Left kidney (tissue), 8 donors: ENCODE measurements around the gene CD24. TPM values are rescaled to one million over a fixed set of nuclear protein-coding genes. Genes with fewer than 3 reads are reported as not detected.
A peak's percentile ranks its signal among the peaks of the same experiment; 100 is the strongest.
"Not testable (repeated sequence)": the region's sequence is repeated elsewhere in the genome, so short reads cannot be mapped to it uniquely, and the experiment has no call there.

Source experiments
- DNase-seq: peaks from one replicate; pipeline ENCODE4 v3.0.0-alpha.2; 2013
- long read RNA-seq, 8 donors: transcript quantifications; one replicate each; lab custom pipeline, GENCODE V29; 2026
- polyA plus RNA-seq: library from polyadenylated mRNA; unstranded; fragments of 120-200 nt; gene quantifications from one replicate; pipeline ENCODE4 v1.2.1, GENCODE V29; 2013; ENCODE audit not compliant: insufficient read length

CD24 gene
- polyA plus RNA-seq, result 1,102 TPM
- long read RNA-seq, donor 1, transcript CD24-201 (2 exons, 2,180 nt), result major isoform, 509 of 540 reads
- long read RNA-seq, donor 1, transcript CD24-204 (3 exons, 2,513 nt), result minor isoform, 22 of 540 reads
- long read RNA-seq, donor 1, partial matches to known transcripts, result 0 of 540 reads
- long read RNA-seq, donor 1, other reads (novel, unspliced or antisense), result 5 of 540 reads
- long read RNA-seq, donor 2, transcript CD24-202 (3 exons, 802 nt), result minor isoform, 5 of 395 reads
- long read RNA-seq, donor 2, transcript CD24-204 (3 exons, 2,513 nt), result minor isoform, 14 of 395 reads
- long read RNA-seq, donor 2, transcript CD24-201 (2 exons, 2,180 nt), result major isoform, 374 of 395 reads
- long read RNA-seq, donor 2, partial matches to known transcripts, result 0 of 395 reads
- long read RNA-seq, donor 2, other reads (novel, unspliced or antisense), result 0 of 395 reads
- long read RNA-seq, donor 3, transcript CD24-201 (2 exons, 2,180 nt), result major isoform, 338 of 351 reads
- long read RNA-seq, donor 3, transcript CD24-204 (3 exons, 2,513 nt), result minor isoform, 11 of 351 reads
- long read RNA-seq, donor 3, partial matches to known transcripts, result 0 of 351 reads
- long read RNA-seq, donor 3, other reads (novel, unspliced or antisense), result 0 of 351 reads
- long read RNA-seq, donor 4, transcript CD24-201 (2 exons, 2,180 nt), result major isoform, 24 of 25 reads
- long read RNA-seq, donor 4, partial matches to known transcripts, result 0 of 25 reads
- long read RNA-seq, donor 4, other reads (novel, unspliced or antisense), result 0 of 25 reads
- long read RNA-seq, donor 5, transcript CD24-204 (3 exons, 2,513 nt), result minor isoform, 24 of 479 reads
- long read RNA-seq, donor 5, transcript CD24-201 (2 exons, 2,180 nt), result major isoform, 451 of 479 reads
- long read RNA-seq, donor 5, partial matches to known transcripts, result 0 of 479 reads
- long read RNA-seq, donor 5, other reads (novel, unspliced or antisense), result 0 of 479 reads
- long read RNA-seq, donor 6, transcript CD24-201 (2 exons, 2,180 nt), result major isoform, 430 of 458 reads
- long read RNA-seq, donor 6, transcript CD24-204 (3 exons, 2,513 nt), result minor isoform, 16 of 458 reads
- long read RNA-seq, donor 6, partial matches to known transcripts, result 5 of 458 reads
- long read RNA-seq, donor 6, other reads (novel, unspliced or antisense), result 0 of 458 reads
- long read RNA-seq, donor 7, transcript CD24-201 (2 exons, 2,180 nt), result major isoform, 614 of 644 reads
- long read RNA-seq, donor 7, transcript CD24-204 (3 exons, 2,513 nt), result minor isoform, 17 of 644 reads
- long read RNA-seq, donor 7, transcript CD24-202 (3 exons, 802 nt), result minor isoform, 9 of 644 reads
- long read RNA-seq, donor 7, partial matches to known transcripts, result 0 of 644 reads
- long read RNA-seq, donor 7, other reads (novel, unspliced or antisense), result 0 of 644 reads
- long read RNA-seq, donor 8, transcript CD24-201 (2 exons, 2,180 nt), result major isoform, 165 of 170 reads
- long read RNA-seq, donor 8, partial matches to known transcripts, result 0 of 170 reads
- long read RNA-seq, donor 8, other reads (novel, unspliced or antisense), result 0 of 170 reads

GRCh38 chr6:106974336-106974998, at the start of gene CD24:
Gene CD24, minus strand, starts transcription at chr6:106974729. Its CDS starts 83 bp downstream, at chr6:106974646.
- DNase-seq, result peak; percentile 62

- DNase-seq, result no peak
Observed at GRCh38 chr6:107021446-107022185, 47.1 kb upstream of the CD24 start.

- DNase-seq, result no peak
Observed at GRCh38 chr6:107020239-107020638, 45.7 kb upstream of the CD24 start.

GRCh38 chr6:107019628-107020027, 45.1 kb upstream of the CD24 start:
- not testable (repeated sequence) for DNase-seq

GRCh38 chr6:107019047-107019446, 44.5 kb upstream of the CD24 start:
- DNase-seq, result no peak

GRCh38 chr6:107009499-107009898, 35.0 kb upstream of the CD24 start:
- no peak for DNase-seq

GRCh38 chr6:106997392-106998158, 23.0 kb upstream of the CD24 start:
- DNase-seq, result peak; percentile 59

GRCh38 chr6:106995640-106996039, 21.1 kb upstream of the CD24 start:
- DNase-seq, result no peak

- not testable (repeated sequence) for DNase-seq
Observed at GRCh38 chr6:106989737-106990136, 15.2 kb upstream of the CD24 start.

GRCh38 chr6:106988664-106989063, 14.1 kb upstream of the CD24 start:
- no peak for DNase-seq

GRCh38 chr6:106981926-106982325, 7.4 kb upstream of the CD24 start:
- no peak for DNase-seq

GRCh38 chr6:106980926-106981325, 6.4 kb upstream of the CD24 start:
- no peak for DNase-seq

GRCh38 chr6:106979435-106979884, 4.9 kb upstream of the CD24 start:
- DNase-seq, result peak; percentile 86

- DNase-seq, result no peak
Observed at GRCh38 chr6:106977246-106977645, 2.7 kb upstream of the CD24 start.

- peak; percentile 44 for DNase-seq
Observed at GRCh38 chr6:106976270-106976669, 1.7 kb upstream of the CD24 start.

- peak; percentile 46 for DNase-seq
Observed at GRCh38 chr6:106975738-106976064, 1.2 kb upstream of the CD24 start.

GRCh38 chr6:106974999-106975737, 639 bp upstream of the CD24 start:
- DNase-seq, result peak; percentile 45

GRCh38 chr6:106973836-106974335, 643 bp downstream of the CD24 start:
- DNase-seq, result peak; percentile 50
